GOT3 (cell line): ENCODE data around the gene GALNS.
"Not testable (repeated sequence)": the region's sequence is repeated elsewhere in the genome, so short reads cannot be mapped to it uniquely, and the experiment has no call there.

Experiments
- DNase-seq: peaks from one replicate; lab custom pipeline; 2025; ENCODE audit warnings: mixed read lengths; lab: John Stamatoyannopoulos, UW

GALNS gene, protein sequence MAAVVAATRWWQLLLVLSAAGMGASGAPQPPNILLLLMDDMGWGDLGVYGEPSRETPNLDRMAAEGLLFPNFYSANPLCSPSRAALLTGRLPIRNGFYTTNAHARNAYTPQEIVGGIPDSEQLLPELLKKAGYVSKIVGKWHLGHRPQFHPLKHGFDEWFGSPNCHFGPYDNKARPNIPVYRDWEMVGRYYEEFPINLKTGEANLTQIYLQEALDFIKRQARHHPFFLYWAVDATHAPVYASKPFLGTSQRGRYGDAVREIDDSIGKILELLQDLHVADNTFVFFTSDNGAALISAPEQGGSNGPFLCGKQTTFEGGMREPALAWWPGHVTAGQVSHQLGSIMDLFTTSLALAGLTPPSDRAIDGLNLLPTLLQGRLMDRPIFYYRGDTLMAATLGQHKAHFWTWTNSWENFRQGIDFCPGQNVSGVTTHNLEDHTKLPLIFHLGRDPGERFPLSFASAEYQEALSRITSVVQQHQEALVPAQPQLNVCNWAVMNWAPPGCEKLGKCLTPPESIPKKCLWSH

DNA sequence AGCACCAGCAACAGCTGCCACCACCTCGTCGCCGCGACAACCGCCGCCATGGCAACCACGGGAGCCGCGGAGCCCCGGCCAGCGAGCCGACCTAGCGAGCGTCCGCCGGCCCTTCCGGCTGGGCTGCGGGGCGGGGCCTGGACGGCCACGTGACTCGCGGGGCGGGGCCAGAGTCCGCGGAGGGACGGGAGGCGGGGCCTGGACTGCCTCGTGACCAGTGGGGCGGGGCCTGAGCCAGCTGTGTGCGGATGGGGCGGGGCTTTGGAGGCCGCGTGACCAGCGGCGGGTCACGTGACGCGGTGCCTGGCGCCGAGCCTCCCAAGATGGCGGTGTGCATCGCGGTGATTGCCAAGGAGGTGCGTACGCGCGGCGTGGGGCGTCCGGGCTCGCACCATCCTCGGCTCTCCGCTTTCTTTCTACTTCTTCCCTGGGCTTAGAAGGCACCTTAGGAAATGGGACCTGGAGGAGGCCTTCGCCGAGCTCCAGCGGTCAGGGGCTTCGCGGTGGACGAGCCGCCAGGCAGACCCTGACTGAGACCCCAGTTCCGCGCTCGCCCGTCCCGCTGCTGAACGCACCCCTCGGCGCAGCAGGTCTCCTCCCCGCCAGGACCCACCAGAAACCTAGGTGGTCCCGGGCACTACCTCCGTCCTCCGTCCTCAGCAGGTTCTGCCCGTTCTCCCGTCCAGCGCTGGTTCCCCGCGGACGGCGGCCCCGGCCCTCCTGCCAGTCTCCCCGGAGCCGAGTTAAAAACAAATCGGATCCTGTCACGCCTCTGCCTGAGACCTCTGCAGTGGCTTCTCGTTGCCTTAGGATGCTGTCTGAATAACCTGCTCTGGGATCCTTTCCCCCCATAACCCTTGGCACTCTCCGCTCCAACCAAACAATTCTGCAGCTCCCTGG, at the start of gene GALNS, which contains the start of gene TRAPPC2L:
Gene GALNS (minus strand): TSS at position 120 of the 900 bp plus-strand sequence. CDS start 70 bp downstream, at position 50.
Gene TRAPPC2L (plus strand): TSS at position 300 of the 900 bp plus-strand sequence. CDS start 24 bp downstream, at position 324.
- peak; percentile 95 for DNase-seq

- no peak for DNase-seq
These were observed 49.3 kb upstream of the GALNS start for GRCh38 chr16:88906020-88906419.

GRCh38 chr16:88905563-88905962, 48.8 kb upstream of the GALNS start:
- no peak for DNase-seq

- no peak for DNase-seq
These were observed 48.1 kb upstream of the GALNS start for GRCh38 chr16:88904676-88905365.

DNA sequence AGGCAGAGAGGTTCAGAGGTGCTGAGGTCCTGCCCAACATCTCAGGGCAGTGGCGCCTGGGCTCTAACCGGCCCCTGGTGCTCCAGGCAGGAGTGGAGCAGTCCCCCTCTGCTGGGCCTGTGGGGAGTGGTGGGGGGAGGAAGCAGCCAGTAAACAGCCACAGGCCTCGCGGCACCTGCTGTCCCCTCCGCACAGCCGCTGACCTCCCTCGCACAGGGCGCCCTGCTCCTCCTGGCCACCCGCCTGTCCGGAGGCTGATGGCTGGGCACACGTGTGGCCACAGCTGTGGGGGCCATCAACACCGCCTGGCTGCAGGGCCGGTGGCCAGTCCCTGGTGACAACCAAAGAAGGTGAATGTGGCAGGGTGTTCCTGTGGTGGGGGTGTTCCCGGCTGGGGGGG, 46.5 kb upstream of the GALNS start:
- no peak for DNase-seq

DNA sequence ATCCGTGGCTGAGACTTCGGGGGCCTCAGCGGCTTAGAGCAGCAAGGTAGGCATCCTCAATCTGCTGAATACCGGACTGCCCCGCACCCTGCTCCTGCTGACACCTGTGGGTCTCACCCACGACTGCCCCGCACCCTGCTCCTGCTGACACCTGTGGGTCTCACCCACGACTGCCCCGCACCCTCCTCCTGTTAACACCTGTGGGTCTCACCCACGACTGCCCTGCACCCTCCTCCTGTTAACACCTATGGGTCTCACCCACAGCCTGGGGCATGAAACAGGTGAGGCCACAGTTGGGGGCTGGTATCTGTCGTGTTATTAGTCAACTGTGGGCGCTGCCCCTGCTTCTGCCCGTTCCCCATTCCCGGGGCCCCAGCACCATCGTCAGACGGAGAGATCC, 46.0 kb upstream of the GALNS start:
- DNase-seq = no peak

GRCh38 chr16:88901718-88902337, 45.1 kb upstream of the GALNS start:
- no peak for DNase-seq

DNA sequence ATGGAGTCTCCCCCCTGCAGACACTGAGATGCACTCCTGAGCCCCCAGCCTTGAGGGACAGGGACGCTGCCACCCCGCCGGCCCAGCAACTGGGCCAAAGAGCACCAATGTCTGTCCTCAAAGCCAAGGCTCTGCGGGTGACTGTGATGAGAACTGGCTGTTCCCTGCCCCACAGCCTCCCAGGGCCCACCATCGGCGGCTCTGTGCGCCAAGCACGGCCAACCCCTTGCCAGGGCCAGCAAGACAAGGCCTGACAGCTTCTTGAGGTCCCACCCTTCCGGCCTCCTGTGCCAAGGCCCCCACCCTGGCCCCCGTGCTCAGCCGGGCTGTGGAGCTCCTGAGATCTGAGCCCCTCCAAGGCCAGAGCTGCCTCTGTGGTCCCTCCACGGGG, 43.9 kb upstream of the GALNS start:
- no peak for DNase-seq

DNA sequence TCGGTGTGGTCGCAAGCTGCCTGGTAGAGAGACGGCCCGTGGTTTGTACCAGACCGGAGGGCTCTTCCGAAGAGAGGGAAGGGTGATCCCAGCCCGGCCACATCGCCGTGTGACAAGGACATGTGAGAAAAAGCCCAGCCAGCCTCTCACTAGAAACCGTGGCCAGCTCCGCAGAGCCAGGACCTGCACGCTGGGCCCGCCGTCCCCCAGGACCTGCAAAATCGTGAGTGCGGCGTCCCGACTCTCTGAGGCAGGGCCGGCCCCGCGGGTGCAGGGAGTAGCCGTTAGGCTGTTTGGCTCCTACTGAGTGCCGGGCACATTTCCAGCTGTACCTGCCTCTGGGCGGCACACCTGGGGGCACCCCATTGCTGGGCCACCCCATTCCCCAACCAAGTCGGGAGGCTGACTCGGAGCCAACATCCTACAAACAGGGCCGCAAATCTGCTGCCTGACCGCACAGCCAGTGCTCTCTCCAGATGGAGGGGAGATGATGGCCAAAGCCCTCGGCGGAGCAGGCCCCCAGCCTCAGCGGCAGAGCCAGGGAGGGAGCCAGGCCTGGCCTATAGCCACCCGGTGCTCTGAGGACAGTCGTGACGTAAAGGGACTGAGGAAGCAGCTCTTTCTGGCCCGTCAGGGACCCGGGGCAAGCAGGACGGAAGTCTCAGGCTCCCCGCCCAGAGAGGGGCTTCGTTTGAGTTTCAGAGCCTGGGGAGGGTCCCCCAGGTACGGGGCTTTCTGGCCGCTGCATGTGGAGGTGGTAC, 43.3 kb upstream of the GALNS start:
- DNase-seq = no peak

GRCh38 chr16:88897696-88898425, 41.1 kb upstream of the GALNS start:
- DNase-seq = no peak

DNA sequence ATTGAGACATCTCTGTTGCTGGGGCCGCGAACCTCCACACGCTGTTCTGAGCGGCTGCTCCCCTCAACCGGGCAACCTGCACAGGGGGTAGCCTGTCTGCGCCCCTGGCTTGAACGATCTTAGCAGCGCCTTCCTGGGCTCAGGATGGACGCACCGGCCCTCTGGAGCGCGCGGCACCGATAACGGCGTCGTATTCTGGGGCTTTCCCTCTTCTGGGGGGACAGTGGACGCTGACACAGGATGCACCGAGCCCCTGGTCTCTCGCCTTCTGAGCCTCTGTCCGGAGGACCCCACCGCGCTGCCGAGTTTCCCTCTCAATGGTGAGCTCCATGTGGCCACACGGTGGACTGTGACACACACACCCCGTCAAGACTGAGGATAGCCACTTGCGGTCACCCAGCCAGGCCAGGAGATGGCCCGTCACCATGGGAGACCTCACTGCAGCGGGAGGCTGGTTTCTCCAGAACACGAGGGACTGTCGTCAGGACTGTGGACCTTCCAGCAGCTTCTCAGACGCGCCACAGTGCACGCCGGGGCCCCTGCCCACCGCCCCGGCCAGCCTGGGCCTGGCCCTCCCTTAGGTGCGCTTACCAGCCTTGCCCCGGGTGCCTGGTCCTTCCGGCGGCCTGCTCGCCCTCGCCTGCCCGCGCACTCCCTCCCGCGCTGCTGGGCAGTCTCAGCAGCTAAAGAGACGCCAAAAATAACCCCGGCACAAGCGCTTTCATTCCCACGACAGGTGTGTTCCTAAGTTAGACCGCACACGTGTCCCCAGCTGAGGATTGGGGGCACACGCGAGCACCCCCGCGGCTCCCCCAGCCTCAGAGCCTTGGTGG, 39.7 kb upstream of the GALNS start:
- no peak for DNase-seq

DNA sequence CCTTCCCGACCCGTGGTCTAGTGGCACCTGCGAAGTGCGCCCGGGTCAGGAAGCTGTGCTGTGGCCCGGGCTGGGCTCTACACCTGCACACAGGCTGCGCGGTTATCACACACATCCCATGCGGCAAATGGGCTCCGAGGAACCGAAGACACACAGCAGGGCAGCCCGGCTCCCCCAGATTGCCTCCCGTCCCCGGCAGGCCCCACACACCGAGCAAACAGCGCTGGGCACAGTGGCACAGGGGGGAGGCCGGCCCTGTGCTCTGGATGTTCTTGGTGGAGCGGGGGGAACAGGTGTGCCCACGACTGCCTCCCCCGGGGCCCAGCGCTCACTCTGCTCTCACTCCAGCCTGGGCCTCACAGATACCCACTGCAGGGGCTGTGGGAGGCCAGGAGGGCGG, 38.6 kb upstream of the GALNS start:
- DNase-seq = no peak

- DNase-seq = no peak
These were observed 38.0 kb upstream of the GALNS start for GRCh38 chr16:88894681-88895300.

- DNase-seq = not testable (repeated sequence)
These were observed 37.5 kb upstream of the GALNS start for GRCh38 chr16:88894266-88894665.

DNA sequence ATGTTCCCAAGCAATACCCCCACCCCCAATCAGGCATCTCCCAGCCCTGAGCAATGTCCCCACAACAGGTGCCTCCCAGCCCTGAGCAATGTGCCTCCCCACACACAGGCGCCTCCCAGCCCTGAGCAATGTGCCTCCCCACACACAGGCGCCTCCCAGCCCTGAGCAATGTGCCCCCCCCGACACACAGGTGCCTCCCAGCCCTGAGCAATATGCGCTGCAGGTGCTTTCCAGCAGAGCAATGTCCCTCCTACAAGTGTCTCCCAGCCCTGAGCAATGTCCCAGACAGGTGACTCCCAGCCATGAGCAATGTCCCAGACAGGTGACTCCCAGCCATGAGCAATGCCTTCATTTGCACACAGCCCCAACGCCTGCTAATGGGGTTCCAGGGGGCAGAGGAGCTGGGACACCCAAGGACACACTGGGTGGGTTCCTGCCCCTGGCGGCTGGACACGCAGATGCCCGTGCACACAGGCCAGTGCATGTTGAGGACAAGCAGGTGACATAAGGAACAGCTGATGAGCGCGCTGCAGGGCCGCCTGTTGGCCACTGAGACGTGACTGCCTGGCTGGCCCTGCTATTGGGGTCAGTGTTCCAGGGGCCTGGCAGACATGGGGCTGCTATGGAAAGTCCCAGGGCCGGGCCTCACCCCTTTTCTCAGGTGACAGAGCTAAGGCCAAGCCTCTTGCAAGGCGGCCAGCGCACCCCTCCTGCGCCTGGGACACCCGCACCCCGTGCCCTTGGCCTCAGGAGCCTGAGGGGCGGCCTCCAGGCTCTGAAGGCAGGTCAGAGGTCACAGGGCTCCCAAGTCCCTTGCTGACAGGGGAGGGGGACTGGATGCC, 36.6 kb upstream of the GALNS start:
- DNase-seq = no peak

DNA sequence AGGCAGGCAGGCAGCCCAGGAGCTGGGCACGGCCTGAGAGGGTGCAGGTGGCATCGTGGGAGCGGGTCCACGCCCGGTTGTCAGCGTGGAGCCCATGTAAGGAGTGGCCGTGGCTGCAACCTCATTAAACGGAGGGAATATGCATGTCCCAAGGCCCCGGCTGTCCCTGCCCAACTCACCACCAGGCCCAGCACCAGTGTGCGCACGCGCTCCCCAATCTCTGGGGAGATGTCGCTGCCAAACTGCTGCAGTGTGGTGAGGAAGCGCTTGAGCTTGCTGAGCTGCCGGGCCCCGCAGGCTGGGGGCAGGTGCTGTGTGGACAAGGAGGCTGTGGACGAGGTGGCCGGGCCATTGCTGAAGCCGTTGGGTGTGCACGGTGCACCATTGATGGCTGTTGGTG, 35.3 kb upstream of the GALNS start:
- DNase-seq = no peak

GRCh38 chr16:88891083-88891482, 34.3 kb upstream of the GALNS start:
- no peak for DNase-seq
